ENCODE measurements around the gene IMP3.
"Not testable (repeated sequence)": the region's sequence is repeated elsewhere in the genome, so short reads cannot be mapped to it uniquely, and the experiment has no call there.

DNA sequence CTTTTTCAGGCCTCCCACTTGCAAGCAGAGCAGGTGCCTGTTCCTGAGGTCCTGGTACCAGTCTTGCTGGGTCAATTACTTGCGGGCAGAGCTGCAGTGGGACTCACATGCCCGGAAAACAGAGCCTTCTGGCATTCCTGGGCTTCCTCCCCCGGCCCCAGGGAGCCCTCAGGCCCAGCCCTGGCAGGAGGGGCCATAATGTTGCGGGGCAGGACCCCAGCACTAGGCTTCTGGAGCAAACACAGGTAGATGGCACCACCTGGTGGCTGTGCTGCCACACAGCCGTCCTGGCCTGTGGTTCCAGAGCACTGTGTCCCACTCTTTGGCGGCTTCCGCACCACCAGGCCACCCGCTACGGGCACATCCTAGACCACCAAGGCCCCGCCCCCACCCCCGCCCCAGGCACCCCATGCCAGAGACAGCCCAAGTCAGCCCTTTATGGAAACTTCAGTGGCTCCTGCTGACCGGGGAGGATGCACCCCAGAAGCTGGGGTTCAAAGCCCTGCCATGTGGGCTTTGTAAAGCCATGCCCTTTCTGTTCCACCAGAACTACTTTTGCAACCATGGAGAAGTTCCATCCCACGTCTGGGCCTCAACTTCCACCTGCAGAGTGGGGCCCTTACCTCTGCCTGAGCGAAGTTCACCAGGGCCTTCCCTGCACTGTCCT is 43.8 kb upstream of the IMP3 start:
- TF ChIP-seq POLR2A (IDR thresholded peaks at IDR 0.05) = not testable (repeated sequence)
- TF ChIP-seq, protein P1, sequence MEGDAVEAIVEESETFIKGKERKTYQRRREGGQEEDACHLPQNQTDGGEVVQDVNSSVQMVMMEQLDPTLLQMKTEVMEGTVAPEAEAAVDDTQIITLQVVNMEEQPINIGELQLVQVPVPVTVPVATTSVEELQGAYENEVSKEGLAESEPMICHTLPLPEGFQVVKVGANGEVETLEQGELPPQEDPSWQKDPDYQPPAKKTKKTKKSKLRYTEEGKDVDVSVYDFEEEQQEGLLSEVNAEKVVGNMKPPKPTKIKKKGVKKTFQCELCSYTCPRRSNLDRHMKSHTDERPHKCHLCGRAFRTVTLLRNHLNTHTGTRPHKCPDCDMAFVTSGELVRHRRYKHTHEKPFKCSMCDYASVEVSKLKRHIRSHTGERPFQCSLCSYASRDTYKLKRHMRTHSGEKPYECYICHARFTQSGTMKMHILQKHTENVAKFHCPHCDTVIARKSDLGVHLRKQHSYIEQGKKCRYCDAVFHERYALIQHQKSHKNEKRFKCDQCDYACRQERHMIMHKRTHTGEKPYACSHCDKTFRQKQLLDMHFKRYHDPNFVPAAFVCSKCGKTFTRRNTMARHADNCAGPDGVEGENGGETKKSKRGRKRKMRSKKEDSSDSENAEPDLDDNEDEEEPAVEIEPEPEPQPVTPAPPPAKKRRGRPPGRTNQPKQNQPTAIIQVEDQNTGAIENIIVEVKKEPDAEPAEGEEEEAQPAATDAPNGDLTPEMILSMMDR (IDR thresholded peaks at IDR 0.05) = peak; percentile 67 to 76
